Activated naive CD8-positive, alpha-beta T cell treated with anti-CD3 and anti-CD28 coated beads, Interleukin-2, amount 10 ng/mL, durations not matched to agents 7 days and 5 days (primary cell): Measurements from ENCODE around the gene PLEKHD1. TPM values are rescaled to one million over a fixed set of nuclear protein-coding genes. Genes with fewer than 3 reads are reported as not detected.

ENCODE experiments used
- ATAC-seq: fragments of 150-1000 bp; cut with Tn5 transposase; one replicate; pipeline ENCODE4 v1.10.0; 2021; ENCODE audit warnings: low read depth, moderate library complexity
- POLR2A ChIA-PET: fragments of 350-600 bp; sonication (Branson Sonifier 250); formaldehyde crosslinking; loops from one replicate; lab custom pipeline; 2021; ENCODE audit warnings: antibody characterized with exemption; lab: Charles Lee
- DNase-seq: peaks from one replicate; pipeline ENCODE4 v3.0.0; 2021
- H3K27ac Mint-ChIP-seq: one replicate; pipeline ENCODE4 v1.8.0; 2022; ENCODE audit warnings: mild to moderate bottlenecking, mixed read lengths
- H3K27me3 Mint-ChIP-seq: one replicate; pipeline ENCODE4 v1.8.0; 2022; ENCODE audit warnings: mild to moderate bottlenecking, moderate library complexity, mixed read lengths
- H3K36me3 Mint-ChIP-seq: one replicate; pipeline ENCODE4 v1.8.0; 2021; ENCODE audit warnings: mild to moderate bottlenecking, mixed read lengths
- H3K4me1 Mint-ChIP-seq: one replicate; pipeline ENCODE4 v1.8.0; 2021; ENCODE audit warnings: mixed read lengths
- H3K4me3 Mint-ChIP-seq: one replicate; pipeline ENCODE4 v1.8.0; 2022; ENCODE audit warnings: mild to moderate bottlenecking, moderate library complexity, mixed read lengths
- H3K9me3 Mint-ChIP-seq: one replicate; pipeline ENCODE4 v1.8.0; 2021; ENCODE audit warnings: mixed read lengths
- total RNA-seq, 2 experiments: library from RNA; stranded (reverse); gene quantifications; one replicate each; pipeline ENCODE4 v1.2.3, GENCODE V29; 2021

PLEKHD1 gene
- total RNA-seq: under 1 TPM; 0.08 to 0.11 TPM

DNA sequence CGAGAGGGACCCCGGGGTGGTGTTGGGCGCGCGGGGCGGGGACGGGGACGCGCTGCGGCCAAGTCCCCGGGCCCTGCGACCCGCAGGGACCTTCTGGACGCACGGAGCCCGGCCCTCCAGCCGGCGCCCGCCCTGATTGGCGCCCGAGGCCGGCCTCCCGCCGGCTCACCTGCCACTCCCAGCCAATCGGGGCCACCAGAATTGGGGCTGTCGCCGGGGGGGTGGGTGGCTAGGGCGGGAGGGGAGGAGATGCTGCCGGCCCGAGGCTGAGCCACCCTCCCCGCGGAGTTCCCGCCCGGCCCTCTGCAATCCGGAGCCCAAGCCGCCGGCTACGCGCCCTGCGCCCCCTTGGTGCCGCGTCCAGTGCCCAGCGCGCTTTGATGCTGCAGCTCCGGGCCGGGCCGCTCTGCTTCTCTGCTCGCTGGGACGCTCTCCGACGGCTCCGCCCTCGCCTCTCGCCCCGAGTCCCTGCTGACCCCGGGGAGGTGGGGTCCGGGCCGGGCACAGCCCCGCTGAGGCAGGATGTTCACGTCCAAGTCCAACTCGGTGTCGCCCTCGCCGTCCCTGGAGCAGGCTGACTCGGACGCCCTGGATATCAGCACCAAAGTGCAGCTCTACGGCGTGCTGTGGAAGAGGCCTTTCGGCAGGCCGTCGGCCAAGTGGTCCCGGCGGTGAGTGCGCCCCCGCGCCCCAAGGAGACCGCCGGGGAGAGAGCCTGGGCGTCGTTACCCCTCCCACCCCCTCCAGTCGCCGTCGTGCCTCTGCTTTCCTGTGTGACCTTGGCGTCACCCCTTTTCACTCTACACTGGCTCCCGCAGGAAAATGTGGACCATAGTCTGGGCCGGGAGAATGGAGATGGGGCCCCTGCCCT is at the start of gene PLEKHD1:
Gene PLEKHD1 (plus strand): TSS at position 285 of the 871 bp plus-strand sequence. CDS start 238 bp downstream, at position 523.
- H3K4me1 Mint-ChIP-seq: peaks cover 4% of the 10 kb centered on the region
- H3K9me3 Mint-ChIP-seq: no peaks in the 10 kb centered on the region
- peak within 1 kb of the TSS; percentile 42 for H3K4me3 Mint-ChIP-seq
- POLR2A ChIA-PET: no interaction called here
- H3K27ac Mint-ChIP-seq: no peak within 1 kb of the TSS
- no peaks in the 10 kb centered on the region for H3K36me3 Mint-ChIP-seq
- DNase-seq (no peak), ATAC-seq (no peak)
- peaks cover 55% of the 10 kb centered on the region for H3K27me3 Mint-ChIP-seq

DNA sequence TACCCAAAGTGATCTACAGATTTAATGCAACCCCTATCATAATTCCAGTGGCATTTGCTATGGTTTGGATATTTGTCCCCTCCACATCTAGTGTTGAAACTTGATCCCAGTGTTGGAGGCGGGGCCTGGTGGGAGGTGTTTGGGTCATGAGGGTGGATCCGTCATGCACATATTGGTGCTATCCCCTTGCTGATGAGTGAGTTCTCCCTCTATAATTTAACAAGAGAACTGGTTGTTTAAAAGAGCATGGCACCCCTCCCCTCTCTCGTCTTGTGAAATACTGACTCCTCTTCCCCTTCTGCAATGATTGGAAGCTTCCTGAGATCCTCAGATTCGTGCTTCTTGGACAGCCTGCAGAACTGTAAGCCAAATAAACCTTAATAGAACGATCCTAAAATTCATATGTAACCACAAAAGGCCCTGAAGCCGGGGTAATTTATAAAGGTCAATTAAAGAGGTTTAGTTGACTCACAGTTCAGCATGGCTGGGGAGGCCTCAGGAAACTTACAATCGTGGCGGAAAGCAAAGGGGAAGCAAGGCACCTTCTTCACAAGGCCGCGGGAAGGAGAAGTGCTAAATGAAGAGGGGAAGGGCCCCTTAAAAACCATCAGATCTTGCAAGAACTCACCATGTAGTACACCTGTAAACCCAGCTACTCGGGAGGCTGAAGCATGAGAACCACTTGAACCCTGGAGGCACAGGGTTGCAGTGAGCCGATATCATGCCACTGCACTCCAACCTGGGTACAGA is 44.8 kb upstream of the PLEKHD1 start:
- Mint-ChIP-seq H3K27ac (no peak overlapping the region), H3K27me3 (no peaks in the 10 kb centered on the region), H3K4me3 (no peak overlapping the region), H3K36me3 (peaks cover 17% of the 10 kb centered on the region), H3K9me3 (no peaks in the 10 kb centered on the region), H3K4me1 (peaks cover 3% of the 10 kb centered on the region)
- DNase-seq (no peak), ATAC-seq (no peak)
- POLR2A ChIA-PET: no interaction called here

DNA sequence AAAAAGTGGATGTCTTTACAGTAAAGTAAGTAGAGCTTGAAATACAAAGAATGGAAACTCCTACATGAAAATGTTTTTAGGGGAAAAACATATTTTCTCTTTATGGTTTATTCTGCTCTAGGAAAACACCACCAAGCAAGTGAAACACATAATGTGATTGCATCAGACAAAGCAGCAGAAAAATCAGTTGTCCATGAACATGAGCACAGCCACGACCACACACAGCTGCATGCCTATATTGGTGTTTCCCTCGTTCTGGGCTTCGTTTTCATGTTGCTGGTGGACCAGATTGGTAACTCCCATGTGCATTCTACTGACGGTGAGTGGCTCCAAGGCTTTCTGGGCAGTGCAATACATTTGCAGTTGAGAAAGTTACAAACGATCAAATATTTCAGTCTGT is 42.6 kb upstream of the PLEKHD1 start:
- DNase-seq (no peak), ATAC-seq (no peak)
- Mint-ChIP-seq H3K27me3 (no peaks in the 10 kb centered on the region), H3K9me3 (no peaks in the 10 kb centered on the region), H3K4me1 (peaks cover 4% of the 10 kb centered on the region), H3K36me3 (peaks cover 31% of the 10 kb centered on the region), H3K27ac (no peak overlapping the region), H3K4me3 (no peak overlapping the region)
- POLR2A ChIA-PET: no interaction called here

DNA sequence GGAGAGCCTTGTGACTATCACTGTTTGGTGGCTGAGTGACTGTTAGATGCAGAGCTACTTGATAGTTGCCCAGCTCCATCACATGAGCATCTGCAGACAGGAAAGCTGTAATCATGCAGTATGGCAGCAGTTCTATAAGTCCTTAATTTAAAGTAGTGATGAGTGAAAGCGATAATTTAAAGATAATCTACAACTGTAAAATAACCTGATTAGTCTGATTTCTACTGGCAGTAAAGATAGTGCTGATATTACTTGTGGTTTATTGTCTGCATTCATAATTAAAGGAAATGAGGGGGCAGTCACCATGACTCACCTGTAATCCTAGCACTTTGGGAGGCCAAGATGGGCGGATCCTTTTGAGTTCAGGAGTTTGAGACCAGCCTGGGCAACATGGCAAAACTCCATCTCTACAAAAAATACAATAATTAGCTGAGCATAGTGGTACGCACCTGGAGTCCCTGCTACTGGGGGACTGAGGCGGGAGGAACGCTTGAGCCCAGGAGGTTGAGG is 41.2 kb upstream of the PLEKHD1 start:
- Mint-ChIP-seq H3K27ac (no peak overlapping the region), H3K36me3 (peaks cover 34% of the 10 kb centered on the region), H3K4me1 (peaks cover 4% of the 10 kb centered on the region), H3K9me3 (no peaks in the 10 kb centered on the region), H3K27me3 (no peaks in the 10 kb centered on the region), H3K4me3 (no peak overlapping the region)
- DNase-seq (no peak), ATAC-seq (no peak)
- POLR2A ChIA-PET: no interaction called here

DNA sequence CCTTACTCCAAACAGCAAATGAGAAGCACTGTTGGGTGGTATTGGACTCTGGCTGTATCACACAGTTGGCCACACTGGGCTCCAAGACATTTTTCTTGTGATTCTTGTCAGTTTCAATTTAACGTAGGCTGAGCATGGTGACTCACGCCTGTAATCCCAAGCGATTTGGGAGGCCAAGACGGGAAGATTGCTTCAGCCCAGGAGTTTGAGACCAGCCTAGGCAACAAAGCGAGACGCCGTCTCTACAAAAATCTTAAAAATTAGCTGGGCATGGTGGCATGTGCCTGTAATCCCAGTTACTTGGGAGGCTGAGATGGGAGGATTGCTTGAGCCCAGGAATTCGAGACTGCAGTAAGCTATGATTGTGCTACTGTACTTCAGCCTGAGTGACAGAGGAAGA is 35.3 kb upstream of the PLEKHD1 start:
- POLR2A ChIA-PET: interaction anchor here (0.6 kb wide), 1 partner anchor 31 kb away, joined by 3 read pairs; no protein-coding TSS in a partner anchor
- Mint-ChIP-seq H3K4me1 (peaks cover 3% of the 10 kb centered on the region), H3K27ac (no peak overlapping the region), H3K36me3 (peaks cover 21% of the 10 kb centered on the region), H3K27me3 (no peaks in the 10 kb centered on the region), H3K9me3 (no peaks in the 10 kb centered on the region), H3K4me3 (no peak overlapping the region)
- ATAC-seq (no peak), DNase-seq (no peak)

DNA sequence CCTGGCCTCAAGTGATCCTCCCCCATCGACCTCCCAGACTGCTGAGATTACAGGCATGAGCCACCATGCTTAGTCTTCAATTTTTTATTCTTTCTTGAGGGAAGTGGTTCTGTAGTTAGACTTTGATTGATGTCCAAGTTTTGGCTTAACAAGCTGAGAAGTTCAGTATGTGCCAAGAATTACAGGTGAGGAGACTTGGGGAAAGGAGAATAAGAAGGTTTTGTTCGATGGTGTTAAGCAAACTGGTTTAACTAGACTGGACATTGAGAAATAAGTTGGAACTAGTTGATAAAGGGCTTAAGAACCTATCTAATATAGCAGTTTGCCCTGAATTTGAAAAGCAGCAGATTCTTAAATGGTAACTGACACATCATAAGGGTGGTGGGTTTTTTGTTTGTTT is 32.6 kb upstream of the PLEKHD1 start:
- ATAC-seq (no peak), DNase-seq (no peak)
- Mint-ChIP-seq H3K27ac (no peak overlapping the region), H3K27me3 (no peaks in the 10 kb centered on the region), H3K4me1 (no peaks in the 10 kb centered on the region), H3K9me3 (no peaks in the 10 kb centered on the region), H3K4me3 (no peak overlapping the region), H3K36me3 (peaks cover 7% of the 10 kb centered on the region)
- POLR2A ChIA-PET: interaction anchor here (0.6 kb wide), 1 partner anchor 203 kb away, joined by 6 read pairs; no protein-coding TSS in a partner anchor

DNA sequence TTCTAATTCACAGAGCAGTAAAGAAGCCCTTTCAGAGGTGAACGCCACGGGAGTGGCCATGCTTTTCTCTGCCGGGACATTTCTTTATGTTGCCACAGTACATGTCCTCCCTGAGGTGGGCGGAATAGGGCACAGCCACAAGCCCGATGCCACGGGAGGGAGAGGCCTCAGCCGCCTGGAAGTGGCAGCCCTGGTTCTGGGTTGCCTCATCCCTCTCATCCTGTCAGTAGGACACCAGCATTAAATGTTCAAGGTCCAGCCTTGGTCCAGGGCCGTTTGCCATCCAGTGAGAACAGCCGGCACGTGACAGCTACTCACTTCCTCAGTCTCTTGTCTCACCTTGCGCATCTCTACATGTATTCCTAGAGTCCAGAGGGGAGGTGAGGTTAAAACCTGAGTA is 26.2 kb upstream of the PLEKHD1 start:
- Mint-ChIP-seq H3K4me1 (no peaks in the 10 kb centered on the region), H3K27ac (no peak overlapping the region), H3K9me3 (no peaks in the 10 kb centered on the region), H3K27me3 (no peaks in the 10 kb centered on the region), H3K36me3 (peaks cover 1% of the 10 kb centered on the region), H3K4me3 (no peak overlapping the region)
- ATAC-seq: no peak
- POLR2A ChIA-PET: no interaction called here
- DNase-seq: no peak

DNA sequence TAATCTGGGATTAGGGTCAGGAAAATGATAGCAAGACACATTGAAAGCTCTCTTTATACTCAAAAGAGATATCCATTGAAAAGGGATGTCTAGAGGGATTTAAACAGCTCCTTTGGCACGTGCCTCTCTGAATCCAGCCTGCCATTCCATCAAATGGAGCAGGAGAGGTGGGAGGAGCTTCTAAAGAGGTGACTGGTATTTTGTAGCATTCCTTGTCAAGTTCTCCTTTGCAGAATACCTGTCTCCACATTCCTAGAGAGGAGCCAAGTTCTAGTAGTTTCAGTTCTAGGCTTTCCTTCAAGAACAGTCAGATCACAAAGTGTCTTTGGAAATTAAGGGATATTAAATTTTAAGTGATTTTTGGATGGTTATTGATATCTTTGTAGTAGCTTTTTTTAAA is 25.4 kb upstream of the PLEKHD1 start:
- ATAC-seq (no peak), DNase-seq (no peak)
- POLR2A ChIA-PET: interaction anchor here (1.4 kb wide), 1 partner anchor 216 kb away, joined by 5 read pairs; no protein-coding TSS in a partner anchor
- Mint-ChIP-seq H3K4me3 (no peak overlapping the region), H3K9me3 (no peaks in the 10 kb centered on the region), H3K4me1 (no peaks in the 10 kb centered on the region), H3K36me3 (peaks cover 1% of the 10 kb centered on the region), H3K27ac (no peak overlapping the region), H3K27me3 (no peaks in the 10 kb centered on the region)

DNA sequence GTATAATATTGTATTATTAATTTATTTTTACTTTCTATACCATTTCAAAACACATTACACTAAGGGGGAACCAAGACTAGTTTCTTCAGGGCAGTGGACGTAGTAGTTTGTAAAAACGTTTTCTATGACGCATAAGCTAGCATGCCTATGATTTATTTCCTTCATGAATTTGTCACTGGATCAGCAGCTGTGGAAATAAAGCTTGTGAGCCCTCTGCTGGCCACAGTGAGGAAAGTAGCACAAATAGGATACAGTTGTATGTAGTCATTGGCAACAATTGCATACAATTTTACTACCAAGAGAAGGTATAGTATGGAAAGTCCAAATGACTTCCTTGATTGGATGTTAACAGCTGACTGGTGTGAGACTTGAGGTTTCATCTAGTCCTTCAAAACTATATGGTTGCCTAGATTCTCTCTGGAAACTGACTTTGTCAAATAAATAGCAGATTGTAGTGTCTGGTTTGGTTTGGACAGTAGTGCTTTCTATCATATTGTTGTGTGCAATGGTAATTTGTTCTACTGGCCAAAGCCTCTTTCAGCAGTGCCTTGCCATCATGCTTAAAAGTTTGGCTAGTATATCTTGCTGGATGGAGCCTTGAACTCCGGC is 24.3 kb upstream of the PLEKHD1 start:
- Mint-ChIP-seq H3K27me3 (no peaks in the 10 kb centered on the region), H3K9me3 (no peaks in the 10 kb centered on the region), H3K36me3 (peaks cover 1% of the 10 kb centered on the region), H3K4me3 (no peak overlapping the region), H3K27ac (no peak overlapping the region), H3K4me1 (no peaks in the 10 kb centered on the region)
- DNase-seq (peak; percentile 39), ATAC-seq (peak; percentile 60)
- POLR2A ChIA-PET: interaction anchor here (1.0 to 1.4 kb wide), 2 partner anchors 62 to 217 kb away, joined by 4 to 5 read pairs; partner anchors contain the start of genes ERH and SLC39A9

DNA sequence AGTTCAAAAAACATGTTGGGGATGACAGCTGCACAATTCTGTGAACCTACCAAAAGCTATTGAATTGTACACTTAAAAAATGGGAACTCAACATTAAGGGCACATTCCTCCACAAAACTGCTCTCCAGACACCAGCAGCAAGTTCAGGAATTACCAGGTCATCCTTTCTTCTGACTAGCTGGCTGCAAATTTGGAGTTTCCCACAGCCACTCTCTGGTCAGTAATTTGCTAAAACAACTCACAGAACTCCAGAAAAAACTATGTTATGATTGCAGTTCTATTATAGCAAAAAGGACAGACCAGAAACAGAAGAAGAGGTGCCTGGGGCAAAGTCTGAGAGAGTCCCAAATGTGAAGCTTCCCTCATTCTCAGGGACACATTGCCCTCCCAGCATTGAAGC is 20.1 kb upstream of the PLEKHD1 start:
- DNase-seq: no peak
- POLR2A ChIA-PET: interaction anchor here (0.8 kb wide), 1 partner anchor 131 kb away, joined by 4 read pairs; no protein-coding TSS in a partner anchor
- Mint-ChIP-seq H3K4me3 (no peak overlapping the region), H3K27me3 (no peaks in the 10 kb centered on the region), H3K9me3 (no peaks in the 10 kb centered on the region), H3K4me1 (no peaks in the 10 kb centered on the region), H3K36me3 (peaks cover 1% of the 10 kb centered on the region), H3K27ac (no peak overlapping the region)
- no peak for ATAC-seq

DNA sequence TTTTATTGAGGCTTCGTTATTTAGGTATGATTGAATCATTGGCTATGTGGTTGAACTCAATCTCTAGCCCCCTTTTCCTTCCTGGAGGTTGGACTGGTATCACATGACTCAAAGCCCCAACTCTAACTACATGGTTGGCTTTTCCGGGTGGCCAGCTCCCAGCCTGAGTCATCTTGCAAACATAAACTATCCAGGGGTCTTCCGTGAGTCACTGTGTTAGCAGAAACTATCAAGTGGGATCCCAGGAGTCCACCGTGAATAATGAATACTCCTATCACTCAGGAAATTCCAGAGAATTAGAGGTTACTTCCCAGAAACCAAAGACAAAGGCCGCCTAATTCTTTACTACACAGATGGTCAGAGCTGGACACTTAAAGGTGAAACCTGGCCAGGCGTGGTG is 19.7 kb upstream of the PLEKHD1 start:
- Mint-ChIP-seq H3K36me3 (peaks cover 1% of the 10 kb centered on the region), H3K9me3 (no peaks in the 10 kb centered on the region), H3K27ac (no peak overlapping the region), H3K4me3 (no peak overlapping the region), H3K4me1 (no peaks in the 10 kb centered on the region), H3K27me3 (no peaks in the 10 kb centered on the region)
- no peak for DNase-seq
- ATAC-seq: no peak
- POLR2A ChIA-PET: interaction anchor here (0.8 kb wide), 1 partner anchor 132 kb away, joined by 4 read pairs; no protein-coding TSS in a partner anchor

DNA sequence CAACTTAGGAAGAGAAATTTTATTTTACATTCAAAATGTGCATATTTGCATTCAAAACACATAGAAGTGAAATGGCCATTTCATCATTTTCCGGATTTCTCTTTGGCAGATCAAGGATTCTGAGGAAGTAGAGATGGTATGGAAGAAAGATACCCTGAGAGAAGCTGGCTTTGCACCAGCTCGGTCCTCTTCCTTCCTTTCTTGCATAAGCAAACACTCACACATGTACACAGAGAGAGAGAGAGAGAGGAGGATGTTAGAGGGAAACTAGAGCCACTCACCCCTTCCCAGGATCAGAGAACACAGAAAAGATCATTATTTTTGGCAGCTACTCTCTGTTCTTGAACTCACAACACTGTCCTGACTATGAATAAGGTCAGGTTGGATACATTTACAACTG is 15.6 kb upstream of the PLEKHD1 start:
- Mint-ChIP-seq H3K36me3 (no peaks in the 10 kb centered on the region), H3K27me3 (peaks cover 4% of the 10 kb centered on the region), H3K27ac (no peak overlapping the region), H3K9me3 (no peaks in the 10 kb centered on the region), H3K4me3 (no peak overlapping the region), H3K4me1 (no peaks in the 10 kb centered on the region)
- no peak for DNase-seq
- POLR2A ChIA-PET: no interaction called here
- no peak for ATAC-seq

DNA sequence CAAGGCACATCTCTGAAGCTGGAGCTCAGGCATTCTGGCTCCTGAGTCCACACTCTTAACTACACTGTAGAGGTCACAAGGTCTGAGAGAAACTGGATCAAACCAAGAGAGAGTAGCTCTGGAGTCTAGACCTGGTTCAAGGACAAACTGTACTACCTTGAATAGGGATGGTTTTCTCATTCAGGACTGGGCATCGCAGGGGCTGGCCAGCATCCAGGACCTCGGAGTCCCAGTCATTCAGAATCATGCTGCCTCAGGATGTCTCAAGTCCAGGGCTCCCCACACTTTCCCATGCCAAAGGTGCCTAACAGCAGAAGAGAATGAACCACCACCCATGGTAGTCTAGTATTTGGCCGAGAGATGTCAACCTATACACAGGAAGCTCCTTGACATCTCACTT is 13.1 kb upstream of the PLEKHD1 start:
- H3K27ac Mint-ChIP-seq: no peak overlapping the region
- no peak overlapping the region for H3K4me3 Mint-ChIP-seq
- ATAC-seq (no peak), DNase-seq (no peak)
- POLR2A ChIA-PET: no interaction called here
- peaks cover 2% of the 10 kb centered on the region for H3K4me1 Mint-ChIP-seq
- H3K9me3 Mint-ChIP-seq: no peaks in the 10 kb centered on the region
- no peaks in the 10 kb centered on the region for H3K36me3 Mint-ChIP-seq
- peaks cover 9% of the 10 kb centered on the region for H3K27me3 Mint-ChIP-seq
